HPDE6-E6E7 (cell line): ENCODE measurements around the gene DPEP2.
"Not testable (repeated sequence)": the region's sequence is repeated elsewhere in the genome, so short reads cannot be mapped to it uniquely, and the experiment has no call there.

Experiments
- DNase-seq: peaks from one replicate; pipeline ENCODE4 v3.0.0; 2011; ENCODE audit warnings: missing footprints; ENCODE audit errors: extremely low spot score

The DPEP2 gene

DNA sequence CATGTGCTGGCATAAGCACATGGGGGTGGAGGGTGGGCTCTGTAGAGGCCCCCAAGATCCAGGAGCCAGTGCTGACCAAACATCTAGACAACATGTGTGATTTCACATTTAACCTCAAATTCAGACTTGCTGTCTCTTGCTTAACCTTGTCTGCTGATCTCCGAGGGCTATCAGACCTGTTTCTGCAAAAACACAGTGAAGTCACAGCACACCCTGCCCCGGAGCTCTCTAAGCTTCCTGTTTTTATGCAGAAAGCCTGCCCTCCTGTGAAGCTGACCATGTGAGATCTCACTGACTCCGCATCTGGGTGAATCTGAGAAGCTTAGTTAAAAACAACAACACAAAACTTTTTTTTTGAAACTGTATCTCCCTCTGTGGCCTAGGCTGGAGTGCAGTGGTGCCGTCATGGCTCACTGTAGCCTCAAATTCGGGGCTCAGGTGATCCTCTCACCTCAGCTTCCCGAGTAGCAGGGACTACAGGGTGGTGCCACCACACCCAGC is 6.6 kb upstream of the DPEP2 start:
- DNase-seq, result peak; percentile 90

DNA sequence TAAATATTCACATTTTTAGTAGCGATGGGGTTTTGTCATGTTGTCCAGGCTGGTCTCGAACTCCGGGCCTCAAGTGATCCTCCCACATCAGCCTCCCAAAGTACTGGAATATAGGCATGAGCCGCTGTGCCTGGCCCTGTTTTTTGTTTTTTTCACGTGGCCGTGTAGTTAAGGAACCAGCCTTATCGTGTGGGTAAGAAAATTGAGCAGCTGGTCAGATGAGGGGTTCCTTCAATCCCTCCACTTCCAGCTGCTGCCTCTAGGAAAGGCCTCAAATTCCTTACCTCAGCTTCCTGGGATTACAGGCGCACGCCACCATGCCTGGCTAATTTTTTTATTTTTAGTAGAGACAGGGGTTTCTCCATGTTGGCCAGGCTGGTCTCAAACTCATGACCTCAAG is 5.9 kb upstream of the DPEP2 start:
- DNase-seq, result no peak

- no peak for DNase-seq
These were observed 3.7 kb upstream of the DPEP2 start for GRCh38 chr16:68003031-68003430.

DNA sequence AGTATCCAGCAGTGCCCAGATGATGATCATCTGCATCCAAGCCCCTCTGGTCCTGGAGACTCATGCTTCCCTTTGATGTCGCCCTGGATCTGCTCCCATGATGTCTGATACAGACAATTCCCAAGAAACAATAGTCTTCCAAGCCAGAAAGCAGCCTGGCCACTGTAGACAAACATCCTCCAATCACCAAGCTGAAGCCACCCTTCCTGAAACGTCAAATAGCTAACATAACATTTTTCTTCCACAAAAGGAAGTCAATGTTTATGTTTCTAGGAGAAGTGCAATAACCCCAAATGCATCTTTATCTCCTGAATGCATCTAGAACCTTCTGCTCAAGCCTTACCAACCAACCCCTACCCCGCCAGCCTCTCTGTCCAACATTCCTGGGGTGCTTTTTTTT is 1.2 kb upstream of the DPEP2 start:
- no peak for DNase-seq

DNA sequence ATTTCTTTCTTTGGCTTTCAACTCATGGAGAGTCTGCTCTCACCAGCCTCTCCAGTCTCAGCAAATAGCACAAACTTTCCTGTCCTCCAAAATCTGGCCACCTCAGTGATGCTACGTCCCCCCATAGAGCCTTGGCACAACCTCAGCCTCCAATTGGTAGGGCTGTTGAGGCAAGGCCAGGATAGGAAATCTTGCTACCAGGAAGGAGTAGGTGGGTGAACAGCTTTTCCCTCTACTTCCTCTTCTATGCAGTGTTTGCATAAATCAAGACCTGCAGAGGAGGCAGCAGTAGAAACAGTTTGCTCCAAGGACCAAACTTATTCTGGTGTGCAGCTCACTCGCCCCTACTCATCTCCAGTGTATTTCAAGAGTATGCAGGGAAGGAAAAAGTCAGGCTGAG is 701 bp upstream of the DPEP2 start:
- no peak for DNase-seq

- DNase-seq, result not testable (repeated sequence)
These were observed 979 bp downstream of the DPEP2 start for GRCh38 chr16:67998231-67998778.

GRCh38 chr16:67996666-67997065 is 2.6 kb downstream of the DPEP2 start:
- no peak for DNase-seq

DNA sequence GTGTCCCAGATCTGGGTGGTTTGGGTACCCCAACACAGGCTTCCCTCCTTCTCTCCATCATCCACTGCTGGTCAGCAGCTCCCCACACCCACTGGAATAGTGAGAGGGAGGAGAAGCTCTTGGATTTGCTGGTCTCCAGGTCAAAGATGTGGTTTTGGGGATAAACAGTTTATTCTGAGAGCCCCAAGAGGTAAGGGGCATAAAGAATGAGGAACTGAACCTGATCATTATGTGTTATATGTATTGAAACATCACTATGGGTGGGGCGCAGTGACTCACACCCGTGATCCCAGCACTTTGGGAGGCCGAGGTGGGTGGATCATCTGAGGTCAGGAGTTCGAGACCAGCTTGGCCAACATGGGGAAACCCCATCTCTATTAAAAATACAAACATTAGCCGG is 3.9 kb downstream of the DPEP2 start:
- DNase-seq, result no peak

- DNase-seq, result not testable (repeated sequence)
These were observed 5.3 kb downstream of the DPEP2 start for GRCh38 chr16:67994040-67994408.

DNA sequence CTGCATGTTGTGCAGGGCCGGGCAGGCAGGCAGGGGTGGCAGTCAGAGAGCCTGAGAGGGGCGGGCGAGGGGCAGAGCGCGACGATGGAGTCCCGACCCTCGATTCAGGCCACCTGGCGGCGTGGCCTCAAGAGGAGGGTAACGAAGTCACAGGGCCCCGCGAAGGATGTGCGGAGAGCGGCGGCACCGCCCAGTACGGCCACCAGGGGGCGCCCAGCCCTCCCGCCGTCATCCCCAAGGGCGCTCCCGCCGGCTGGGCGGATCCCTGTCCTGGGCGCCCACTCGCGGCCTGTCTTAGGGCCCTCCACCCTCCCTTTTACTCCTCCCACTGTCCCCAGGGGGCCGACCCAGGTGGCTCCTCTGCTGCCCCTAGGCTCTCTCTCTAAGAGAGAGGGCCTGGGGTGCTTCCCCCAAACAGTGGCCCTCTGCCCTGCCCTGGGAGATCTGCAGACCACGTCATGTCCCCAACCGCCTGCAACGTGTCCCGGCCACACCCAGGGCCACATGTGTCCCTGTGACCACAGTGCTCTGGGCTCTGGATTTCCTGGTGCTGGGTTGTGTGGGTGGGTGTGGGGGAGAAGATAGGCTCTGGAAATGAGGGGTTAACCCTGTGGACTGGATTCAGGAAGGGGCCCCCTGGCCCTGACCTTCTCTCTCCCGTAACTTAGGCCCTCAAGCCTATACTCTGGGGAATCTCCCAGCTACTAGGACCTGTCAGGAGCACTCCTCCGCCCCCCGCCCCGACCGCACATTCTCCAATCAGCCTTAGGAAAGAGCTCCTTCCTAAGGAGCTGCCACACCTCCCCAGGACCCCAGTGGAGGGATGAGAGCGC is 5.9 kb downstream of the DPEP2 start:
- DNase-seq, result peak; percentile 80

DNA sequence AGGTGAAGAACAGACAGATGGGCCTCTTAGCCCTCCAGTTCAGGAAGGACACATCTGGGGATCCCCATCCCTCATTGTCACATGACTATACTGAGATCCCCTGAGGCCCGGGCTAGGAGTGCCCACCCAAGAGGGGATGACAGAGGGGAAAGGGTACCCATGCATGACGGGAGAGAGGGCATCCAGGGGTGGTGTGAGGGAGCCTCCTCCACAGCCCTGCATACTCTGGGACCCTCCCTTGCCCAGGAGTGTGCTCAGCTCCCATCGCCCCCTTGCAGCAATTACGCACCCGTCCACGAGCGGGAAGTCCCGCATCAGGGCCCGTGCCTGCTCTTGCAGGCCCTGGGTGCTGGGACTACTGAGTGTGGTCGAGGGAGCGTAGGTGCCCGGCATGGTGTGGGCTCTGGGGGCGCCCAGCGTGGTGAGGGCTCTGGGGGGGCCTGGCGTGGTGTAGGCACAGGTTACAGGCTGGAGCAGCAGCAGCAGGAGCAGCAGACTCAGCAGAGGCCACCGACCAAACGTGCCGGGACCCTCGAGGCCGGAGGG is 6.5 kb downstream of the DPEP2 start:
- DNase-seq, result no peak

- DNase-seq, result no peak
These were observed 9.3 kb downstream of the DPEP2 start for GRCh38 chr16:67990018-67990386.

GRCh38 chr16:67989322-67990017 is 9.8 kb downstream of the DPEP2 start:
- DNase-seq, result no peak

DNA sequence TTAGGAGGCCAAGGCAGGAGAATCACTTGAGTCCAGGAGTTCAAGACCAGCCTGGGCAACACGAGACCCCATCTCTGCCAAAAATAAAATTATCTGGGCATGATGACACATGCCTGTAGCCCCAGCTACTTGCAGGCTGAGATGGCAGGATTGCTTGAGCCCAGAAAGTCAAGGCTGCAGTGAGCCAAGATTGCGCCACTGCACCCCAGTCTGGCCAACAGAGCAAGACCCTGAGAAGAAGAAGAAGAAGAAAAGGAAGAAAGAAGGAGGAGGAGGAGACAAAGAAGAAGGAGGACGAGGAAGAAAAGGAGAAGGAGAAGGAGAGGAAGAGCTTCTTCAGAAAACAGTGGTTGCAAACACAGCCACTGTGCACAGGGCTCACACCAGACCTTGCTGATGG is 10.6 kb downstream of the DPEP2 start:
- no peak for DNase-seq

DNA sequence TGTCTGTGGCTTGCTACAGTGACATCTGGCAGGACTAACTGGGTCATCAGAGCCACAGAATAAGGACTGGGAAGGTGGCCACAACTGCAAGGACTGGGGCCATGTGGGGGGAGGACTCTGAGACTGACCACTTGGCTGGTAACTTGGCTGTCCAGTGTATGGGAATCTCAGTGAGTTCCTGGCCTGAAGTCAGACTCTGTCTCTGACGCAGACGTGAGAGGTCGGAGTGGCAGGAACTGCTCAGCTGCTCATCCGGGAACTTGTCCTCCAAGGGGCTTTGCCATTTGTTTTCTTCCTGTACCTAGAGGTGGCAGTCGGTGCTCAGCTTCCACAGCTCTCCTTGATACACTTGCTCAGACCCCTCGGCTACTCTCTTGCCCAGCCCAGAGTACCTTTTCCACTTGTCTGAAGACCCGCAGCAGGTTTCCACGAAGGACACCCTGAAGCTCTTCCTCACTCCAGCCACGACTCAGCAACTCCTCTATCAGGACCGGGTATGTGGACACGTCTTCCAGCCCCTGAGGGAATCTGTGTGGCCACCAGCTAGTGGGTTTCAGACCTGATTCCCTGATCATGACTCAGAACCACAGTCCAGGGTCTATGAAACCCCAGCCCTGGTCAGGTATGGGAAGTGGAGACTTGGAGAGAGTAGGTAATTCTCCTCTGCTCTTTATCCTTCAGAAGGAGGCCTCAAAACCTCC is 11.7 kb downstream of the DPEP2 start:
- no peak for DNase-seq

GRCh38 chr16:67986949-67987348 is 12.3 kb downstream of the DPEP2 start:
- DNase-seq, result no peak

GRCh38 chr16:67982011-67982696 is 17.1 kb downstream of the DPEP2 start:
- no peak for DNase-seq

GRCh38 chr16:67979955-67980678 is 19.2 kb downstream of the DPEP2 start, which contains the start of gene DPEP3:
TSS of gene DPEP3 (minus strand) at chr16:67980499. CDS start at chr16:67980380, 119 bp downstream.
- no peak for DNase-seq

DNA sequence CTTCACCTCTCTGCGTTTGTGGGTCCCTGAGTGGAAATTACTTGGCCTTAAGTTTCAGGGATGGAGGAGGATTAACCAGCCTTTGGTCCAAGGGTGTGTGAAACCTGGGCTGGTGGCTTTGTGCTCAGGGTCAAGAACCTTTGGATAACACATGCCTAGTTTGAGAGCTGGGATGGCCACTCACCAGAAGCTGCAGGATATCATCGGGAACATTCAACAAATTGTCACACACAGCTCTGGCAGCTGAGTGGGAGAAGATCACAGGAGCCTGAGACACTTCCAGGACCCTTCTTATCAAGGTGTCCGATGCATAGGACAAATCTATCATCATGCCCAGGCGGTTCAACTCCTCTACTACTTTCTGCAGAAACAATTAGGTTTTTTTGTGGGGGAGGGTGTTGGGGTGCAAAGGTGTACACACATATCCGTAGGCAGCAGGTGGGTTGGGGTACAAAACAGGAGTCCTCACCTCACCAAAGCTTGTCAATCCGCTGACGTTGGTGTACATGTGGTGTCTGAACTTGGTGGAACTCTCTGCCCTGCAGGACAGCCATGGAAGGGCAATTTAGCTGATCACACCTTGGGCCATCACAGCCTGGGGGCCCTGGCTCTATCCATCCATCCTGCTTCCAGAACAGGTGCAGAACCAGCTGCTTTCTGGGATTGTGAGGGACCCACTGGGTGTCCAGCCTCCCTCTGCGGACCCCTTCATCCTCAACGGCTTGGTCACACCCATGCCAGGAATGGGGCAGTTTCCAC is 21.6 kb downstream of the DPEP2 start:
- no peak for DNase-seq

GRCh38 chr16:67977005-67977404 is 22.3 kb downstream of the DPEP2 start:
- DNase-seq, result no peak
